GM21390 (cell line): Measurements from ENCODE around the gene PIK3CG.
"Not testable (repeated sequence)": the region's sequence is repeated elsewhere in the genome, so short reads cannot be mapped to it uniquely, and the experiment has no call there.

Experiments used
- ATAC-seq: cut with Tn5 transposase; IDR thresholded peaks from one replicate; pipeline ENCODE4 v1.9.1; 2021; ENCODE audit not compliant: unreplicated experiment

Gene PIK3CG

GRCh38 chr7:106865130-106866041 lies at the start of gene PIK3CG:
Gene PIK3CG, plus strand, starts transcription at chr7:106865282. Its CDS starts 2,280 bp downstream, at chr7:106867562.
- ATAC-seq, result peak; percentile 68

DNA sequence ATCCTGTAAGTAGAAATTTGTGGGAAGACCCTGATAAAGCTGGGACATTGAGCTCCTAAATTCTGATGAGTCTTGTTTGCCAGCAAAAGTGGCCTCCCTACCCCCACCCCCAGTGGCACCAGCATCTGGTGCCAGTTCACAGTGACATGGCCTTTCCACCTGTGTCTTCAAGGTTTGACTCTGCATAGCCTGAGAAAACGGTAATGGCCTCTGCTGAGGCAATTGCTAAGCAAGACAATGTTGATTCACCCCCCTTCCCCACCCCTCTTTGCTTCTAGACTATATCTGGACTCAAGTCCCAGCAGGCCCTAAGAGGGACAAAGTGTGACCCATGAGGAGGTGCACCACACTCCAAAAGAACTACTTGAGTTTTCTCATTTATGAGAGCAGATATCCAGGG lies 48.0 kb upstream of the PIK3CG start:
- ATAC-seq, result no peak

DNA sequence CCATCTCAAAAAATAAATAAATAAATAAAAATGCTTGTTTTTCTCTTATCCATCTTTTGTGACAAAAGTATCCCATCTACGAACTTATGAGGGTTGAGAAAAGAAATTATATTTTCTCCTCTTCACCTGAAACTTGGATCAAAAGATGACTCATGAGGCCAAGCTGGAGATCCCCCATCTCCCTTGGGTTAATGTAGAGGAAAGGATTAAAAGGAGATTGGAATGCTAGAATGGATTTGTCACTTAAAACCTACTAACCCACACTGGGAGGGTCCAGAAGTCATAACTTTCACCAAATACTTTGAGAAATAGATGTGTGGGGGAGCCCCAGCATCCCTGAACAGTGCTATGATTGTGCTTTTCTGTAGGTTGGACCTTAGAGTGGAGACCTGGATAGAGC lies 46.3 kb upstream of the PIK3CG start:
- ATAC-seq, result no peak

GRCh38 chr7:106819546-106819945 lies 45.5 kb upstream of the PIK3CG start:
- no peak for ATAC-seq

GRCh38 chr7:106820321-106821217 lies 44.5 kb upstream of the PIK3CG start:
- no peak for ATAC-seq

DNA sequence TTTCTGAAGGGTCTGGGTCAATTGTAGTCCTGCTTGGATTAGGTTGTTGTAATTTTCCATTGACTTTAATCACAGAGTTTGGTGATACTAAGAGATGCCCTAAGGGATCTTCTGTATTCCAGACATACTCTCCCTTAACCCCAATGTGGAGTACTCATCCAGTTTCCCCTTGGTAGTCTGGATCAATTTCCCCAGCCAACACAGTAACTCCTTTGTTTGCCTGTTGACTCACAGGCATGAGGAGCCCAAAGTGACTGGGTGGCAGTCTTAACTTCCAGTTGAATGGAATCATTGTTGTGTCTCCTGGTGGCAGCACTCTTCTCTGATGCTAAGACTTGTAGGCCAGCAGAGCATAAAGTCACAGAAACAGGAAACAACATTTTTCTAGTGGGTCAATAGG lies 41.5 kb upstream of the PIK3CG start:
- ATAC-seq, result no peak

- no peak for ATAC-seq
Measured at GRCh38 chr7:106824458-106824857, 40.6 kb upstream of the PIK3CG start.

- no peak for ATAC-seq
Measured at GRCh38 chr7:106827626-106828025, 37.5 kb upstream of the PIK3CG start.

DNA sequence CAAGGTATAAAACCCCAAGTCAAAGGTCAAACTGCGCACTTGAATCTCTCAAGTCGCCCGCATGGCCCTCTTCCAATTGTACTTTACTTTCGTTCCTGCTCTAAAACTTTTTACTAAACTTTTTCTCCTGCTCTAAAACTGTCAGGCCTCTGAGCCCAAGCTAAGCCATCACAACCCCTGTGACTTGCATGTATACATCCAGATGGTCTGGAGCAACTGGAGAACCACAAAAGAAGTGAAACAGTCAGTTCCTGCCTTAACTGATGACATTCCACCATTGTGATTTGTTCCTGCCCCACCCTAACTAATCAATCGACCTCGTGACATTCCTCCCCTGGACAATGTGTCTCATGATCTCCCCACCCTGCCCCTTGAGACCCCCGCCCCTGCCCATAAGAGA lies 35.6 kb upstream of the PIK3CG start:
- no peak for ATAC-seq

DNA sequence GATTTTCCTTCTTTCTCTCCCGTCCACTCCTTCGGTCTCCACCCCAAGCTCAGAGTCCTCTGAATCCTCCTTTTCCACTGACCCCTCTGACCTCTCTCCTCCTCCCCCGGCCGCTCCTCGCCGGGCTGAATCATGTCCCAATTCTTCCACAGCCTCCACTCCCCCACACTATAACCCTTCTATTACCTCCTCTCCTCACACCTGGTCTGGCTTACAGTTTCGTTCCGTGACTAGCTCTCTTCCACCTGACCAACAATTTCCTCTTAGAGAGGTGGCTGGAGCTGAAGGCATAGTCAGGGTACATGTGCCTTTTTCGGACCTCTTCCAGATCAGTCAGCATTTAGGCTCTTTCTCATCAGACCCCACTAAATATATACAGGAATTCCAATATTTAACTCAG lies 34.2 kb upstream of the PIK3CG start:
- ATAC-seq, result not testable (repeated sequence)

DNA sequence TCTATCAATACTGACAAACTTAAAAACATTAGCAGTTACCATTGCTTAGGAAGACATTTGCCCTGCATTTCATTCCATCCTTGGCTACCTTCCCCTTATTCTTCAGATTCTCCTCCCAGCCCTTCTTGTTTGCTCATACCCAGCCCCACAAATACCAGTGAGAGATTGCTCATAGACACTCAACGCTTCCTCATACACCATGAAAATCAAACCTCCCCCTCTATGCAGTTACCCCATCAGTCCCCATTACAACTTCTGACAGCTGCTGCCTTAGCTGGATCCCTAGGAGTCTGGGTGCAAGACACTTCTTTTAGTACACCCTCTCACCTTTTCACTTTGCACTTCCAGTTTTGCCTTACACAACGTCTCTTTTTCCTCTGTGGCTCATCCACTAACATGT lies 28.3 kb upstream of the PIK3CG start:
- ATAC-seq, result no peak

DNA sequence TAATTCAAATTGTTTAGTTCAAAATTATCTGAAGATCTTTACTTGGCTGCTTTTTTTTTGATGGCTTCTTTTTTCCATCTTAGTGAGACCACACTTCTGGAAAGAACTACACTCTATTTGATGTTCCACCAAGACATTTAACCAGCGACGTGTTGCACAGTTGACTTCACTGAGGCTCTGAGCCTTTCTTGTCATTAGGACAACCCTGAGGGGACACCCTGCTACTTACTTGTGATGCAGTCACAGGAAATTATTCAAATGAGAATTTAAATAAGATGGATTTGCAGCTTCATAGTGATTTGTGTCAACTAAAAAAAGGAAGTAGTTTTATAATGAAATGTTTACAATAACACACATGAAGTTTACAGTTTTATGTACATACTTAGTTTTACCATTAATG lies 25.6 kb upstream of the PIK3CG start:
- ATAC-seq, result no peak

- no peak for ATAC-seq
Measured at GRCh38 chr7:106840342-106840741, 24.7 kb upstream of the PIK3CG start.

DNA sequence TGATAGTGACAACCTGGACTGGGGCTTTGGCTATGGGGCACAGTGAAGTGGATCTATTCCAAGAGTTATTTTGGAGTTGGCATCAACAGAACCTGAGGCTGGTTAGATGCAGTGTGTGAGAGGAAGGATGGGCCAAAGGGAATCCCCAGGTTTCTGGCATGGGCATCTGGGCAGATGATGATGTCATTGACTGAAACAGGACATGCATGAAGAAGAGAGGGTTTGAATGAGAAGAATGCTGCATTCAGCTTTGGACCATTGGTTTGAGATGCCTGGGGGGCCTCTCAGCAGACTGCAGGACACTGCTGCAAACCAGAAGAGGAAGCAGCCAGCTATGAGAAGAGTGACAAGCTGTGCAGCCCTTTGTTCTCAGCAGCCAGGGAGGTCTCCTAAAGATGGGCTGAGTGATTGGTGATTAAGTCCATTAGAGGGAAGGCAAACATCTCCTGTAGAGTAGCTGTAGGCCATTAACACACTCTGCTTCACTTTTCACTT lies 23.1 kb upstream of the PIK3CG start:
- ATAC-seq, result no peak

- no peak for ATAC-seq
Measured at GRCh38 chr7:106844279-106844997, 20.6 kb upstream of the PIK3CG start.

GRCh38 chr7:106848049-106848448 lies 17.0 kb upstream of the PIK3CG start:
- ATAC-seq, result no peak

DNA sequence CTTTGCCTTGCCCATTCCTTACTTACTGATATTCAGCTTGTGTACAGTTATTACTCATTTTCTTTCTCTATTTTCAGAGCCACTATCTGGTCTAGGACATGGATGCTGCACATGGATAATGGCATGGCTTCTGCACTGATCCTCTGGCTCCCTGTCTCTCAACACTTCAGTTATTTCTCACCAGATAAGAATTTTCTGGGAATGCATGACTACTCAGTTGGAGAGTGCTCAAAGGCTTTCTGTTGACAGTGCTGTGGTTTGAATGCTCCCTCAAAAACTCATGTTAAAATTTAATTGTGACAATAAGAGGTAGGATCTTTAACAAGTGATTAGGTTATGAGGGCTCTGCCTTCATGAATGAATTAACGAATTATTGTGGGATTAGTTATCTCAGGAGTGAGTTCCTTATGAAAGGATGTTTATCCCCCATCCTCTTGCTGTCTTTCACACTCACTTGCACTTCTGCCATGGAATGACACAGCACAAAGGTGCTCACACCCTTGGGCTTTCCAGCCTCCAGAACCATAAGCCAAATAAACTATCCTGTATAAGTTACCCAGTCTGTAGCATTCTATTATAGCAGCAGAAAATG lies 16.1 kb upstream of the PIK3CG start:
- no peak for ATAC-seq

DNA sequence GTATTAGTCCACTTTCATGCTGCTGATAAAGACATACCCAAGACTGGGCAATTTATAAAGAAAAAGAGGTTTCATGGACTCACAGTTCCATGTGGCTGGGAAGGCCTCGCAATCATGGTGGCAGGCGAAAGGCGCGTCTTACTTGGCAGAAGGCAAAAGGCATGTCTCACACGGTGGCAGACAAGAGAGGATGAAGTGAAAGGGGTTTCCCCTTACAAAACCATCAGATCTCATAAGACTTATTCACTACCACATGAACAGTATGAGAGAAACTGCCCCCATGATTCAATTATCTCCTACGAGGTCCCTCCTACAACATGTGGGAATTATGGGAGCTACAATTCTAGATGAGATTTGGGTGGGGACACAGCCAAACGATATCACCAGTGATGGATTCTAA lies 13.4 kb upstream of the PIK3CG start:
- not testable (repeated sequence) for ATAC-seq

GRCh38 chr7:106853250-106853908 lies 11.7 kb upstream of the PIK3CG start:
- ATAC-seq, result no peak

DNA sequence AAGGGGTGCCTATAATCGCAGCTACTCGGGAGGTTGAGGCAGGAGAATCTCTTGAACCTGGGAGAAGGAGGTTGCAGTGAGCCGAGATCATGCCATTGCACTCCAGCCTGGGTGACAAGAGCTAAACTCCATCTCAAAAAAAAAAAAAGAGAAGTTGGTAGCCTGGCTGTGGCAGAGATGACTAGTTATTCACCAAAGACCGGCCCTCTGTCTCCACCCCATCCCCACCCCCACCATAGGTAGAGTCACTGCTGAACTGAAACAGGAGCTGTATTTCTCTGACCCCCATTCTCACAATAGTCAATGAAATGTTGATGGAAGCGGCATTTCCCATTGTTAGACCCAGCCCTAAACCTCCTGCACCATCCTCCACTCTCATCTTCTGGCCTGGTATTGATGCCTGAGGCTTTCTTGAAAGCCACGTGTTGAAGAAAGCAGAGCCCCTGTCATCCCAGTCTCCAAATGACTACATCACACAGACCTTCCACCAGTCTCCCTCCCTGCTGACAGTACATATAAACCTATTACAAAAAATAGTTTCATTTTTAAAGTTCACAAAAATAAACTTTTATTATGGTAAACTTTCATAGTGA lies 9.4 kb upstream of the PIK3CG start:
- ATAC-seq, result no peak
